GM18498 (cell line): ENCODE results near the gene COX7A2L.

Experiments
- ATAC-seq: cut with Tn5 transposase; IDR thresholded peaks from one replicate; pipeline ENCODE4 v1.9.1; 2021; ENCODE audit warnings: mild to moderate bottlenecking, moderate library complexity; ENCODE audit not compliant: unreplicated experiment

COX7A2L gene

GRCh38 chr2:42321452-42322064, 39.5 kb downstream of the COX7A2L start:
- ATAC-seq = no peak

GRCh38 chr2:42319265-42319664, 41.8 kb downstream of the COX7A2L start:
- no peak for ATAC-seq

GRCh38 chr2:42317945-42318344, 43.1 kb downstream of the COX7A2L start:
- no peak for ATAC-seq

GRCh38 chr2:42317486-42317885, 43.5 kb downstream of the COX7A2L start:
- no peak for ATAC-seq

GRCh38 chr2:42316910-42317309, 44.1 kb downstream of the COX7A2L start:
- ATAC-seq = no peak

DNA sequence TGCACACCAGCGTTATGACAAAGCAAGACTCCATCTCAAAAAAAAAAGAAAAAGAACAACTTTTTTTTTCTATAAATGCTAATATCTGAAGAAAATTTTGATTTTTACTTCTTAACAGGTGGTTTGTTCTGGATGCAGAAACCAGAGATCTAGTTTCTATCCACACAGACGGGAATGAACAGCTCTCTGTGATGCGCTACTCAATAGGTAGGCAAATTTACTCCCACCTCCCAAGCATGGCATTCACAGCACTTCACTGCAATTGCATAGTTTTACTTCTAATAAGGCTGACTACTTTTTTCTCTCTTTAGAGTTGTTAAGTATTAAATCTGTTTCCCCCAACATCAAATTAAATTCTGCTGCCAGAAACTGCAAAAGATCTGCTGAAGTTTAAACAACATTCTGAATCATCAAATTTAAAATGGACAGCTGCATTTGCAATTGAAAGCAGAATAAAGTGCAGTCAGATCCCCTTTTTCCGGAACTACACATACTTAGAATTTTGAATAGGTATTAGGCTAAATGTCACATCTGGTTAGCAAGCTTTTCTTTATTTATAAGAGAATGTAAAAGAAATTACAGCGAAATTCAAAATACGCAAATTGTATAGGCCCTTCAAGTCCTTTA, 45.1 kb downstream of the COX7A2L start:
- ATAC-seq = no peak

DNA sequence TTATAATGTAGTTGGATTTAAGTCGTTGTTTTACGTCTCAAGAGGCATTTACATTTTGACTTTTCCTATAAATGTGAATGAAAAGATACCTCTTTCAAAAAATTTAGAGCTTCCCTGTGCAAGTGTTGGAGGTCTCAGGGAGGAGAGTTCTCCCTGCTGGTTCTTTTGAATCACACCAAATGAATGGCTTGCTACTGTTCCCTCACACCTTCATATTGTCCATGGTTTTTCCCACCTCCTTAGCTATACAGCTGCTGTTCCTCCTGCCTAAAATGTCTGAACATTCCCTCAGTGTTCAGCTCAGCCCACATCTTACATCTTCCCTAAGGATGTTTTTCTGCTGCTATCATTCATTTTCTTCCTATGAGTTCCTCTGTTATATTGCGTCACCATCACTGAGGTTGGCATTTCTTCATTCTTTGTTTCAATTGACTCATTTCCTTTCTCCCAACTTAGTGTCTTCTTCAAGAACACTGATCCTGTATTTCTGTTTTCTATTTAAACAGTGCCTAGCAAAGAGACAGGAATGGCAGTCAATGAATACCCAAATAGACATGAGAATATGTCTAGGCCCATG, 46.0 kb downstream of the COX7A2L start:
- ATAC-seq = no peak

DNA sequence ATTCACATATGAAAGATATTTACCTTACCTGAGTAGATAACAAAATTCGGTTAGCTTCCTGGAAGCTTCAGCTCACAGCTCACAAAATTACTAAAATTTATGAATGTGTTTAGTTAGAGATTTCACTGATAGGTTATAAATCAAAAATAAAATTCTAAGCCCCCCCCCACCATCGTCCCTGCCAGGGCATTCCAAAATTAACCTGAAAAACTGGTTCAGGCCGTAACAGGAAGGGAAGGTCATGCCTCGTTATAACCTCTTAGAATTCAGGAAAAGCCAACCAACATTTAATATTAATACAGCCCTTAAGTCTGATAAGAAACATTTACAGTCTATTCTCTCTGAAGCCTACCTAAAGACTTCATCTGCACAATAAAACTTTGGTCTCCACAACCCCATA, 48.9 kb downstream of the COX7A2L start:
- no peak for ATAC-seq

DNA sequence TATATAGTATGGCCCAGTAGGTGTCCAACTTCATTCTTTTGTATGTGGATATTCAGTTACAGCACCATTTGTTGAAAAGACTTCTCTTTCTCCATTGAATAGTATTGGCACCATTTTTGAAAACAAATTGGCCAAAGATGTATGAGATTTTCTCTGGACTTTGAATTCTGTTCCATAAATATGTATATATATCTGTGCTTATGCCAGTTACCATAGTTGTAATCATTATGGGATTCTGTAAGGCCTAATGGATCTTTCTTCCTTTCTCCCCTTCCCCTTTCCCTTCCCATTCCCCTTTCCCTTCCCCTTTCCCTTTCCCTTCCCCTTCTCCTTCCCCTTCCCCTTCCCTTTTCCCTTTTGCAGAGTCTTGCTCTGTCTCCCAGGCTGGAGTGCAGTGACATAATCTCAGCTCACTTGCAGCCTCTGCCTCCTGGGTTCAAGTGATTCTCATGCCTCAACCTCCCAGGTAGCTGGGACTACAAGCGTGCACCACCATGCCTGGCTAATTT, 51.0 kb downstream of the COX7A2L start:
- ATAC-seq = no peak

- no peak for ATAC-seq
Measured at GRCh38 chr2:42309366-42309765, 51.7 kb downstream of the COX7A2L start.

DNA sequence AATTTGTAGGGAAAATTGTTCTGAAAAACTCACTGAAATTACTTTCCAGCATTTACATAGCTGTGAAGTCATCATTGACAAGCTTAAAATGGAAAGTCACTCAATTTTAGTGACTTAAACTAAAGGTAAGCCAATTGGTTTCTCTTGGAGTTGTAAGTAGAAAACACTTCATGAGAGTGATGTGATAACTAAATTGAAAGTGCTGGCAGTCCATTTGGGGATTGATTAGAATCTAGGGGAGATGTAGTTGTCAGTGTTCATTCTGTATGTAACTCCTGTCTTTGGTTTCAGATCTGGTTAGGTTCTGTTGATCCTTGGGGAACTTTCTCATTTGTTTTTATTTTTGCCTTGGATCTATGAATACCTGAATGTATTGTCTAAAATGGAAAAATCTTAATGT, 53.8 kb downstream of the COX7A2L start:
- ATAC-seq = no peak

- ATAC-seq = no peak
Measured at GRCh38 chr2:42304059-42304713, 56.8 kb downstream of the COX7A2L start.

GRCh38 chr2:42303252-42303651, 57.8 kb downstream of the COX7A2L start:
- ATAC-seq = no peak

DNA sequence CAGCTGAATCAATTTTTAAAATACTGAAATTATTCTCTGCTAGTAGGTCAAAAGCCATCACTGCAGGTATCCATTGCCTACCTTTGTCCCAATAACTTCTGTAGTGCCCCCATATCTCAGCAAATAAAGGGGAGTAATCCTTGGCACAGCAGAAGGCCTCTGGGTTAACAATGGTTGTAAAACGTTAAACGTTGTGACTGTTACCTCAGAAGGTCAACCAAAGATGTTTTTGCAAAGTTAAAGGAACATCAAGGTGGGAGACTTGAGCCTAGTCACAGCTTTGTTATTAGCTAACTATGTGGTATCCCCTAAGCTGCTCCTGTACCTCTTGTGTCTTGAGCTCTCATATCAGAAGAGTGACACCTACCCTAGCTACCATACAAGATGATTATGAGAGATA, 60.5 kb downstream of the COX7A2L start:
- no peak for ATAC-seq
